Activated CD4-positive, CD25-positive, alpha-beta regulatory T cell treated with anti-CD3 and anti-CD28 coated beads, Interleukin-2, amount 50 U/mL, for 24 hours (primary cell): Measurements from ENCODE around the gene TTC7B.

ENCODE experiments used
- ATAC-seq, 2 donors: fragments of 150-1000 bp; cut with Tn5 transposase; one replicate each; pipeline ENCODE4 v1.10.0; 2021; ENCODE audit warnings: mild to moderate bottlenecking in 1 of 2, moderate library complexity in 1 of 2

TTC7B gene

GRCh38 chr14:90571149-90571947, 244.9 kb downstream of the TTC7B start:
- ATAC-seq, result no peak

GRCh38 chr14:90570461-90570860, 245.8 kb downstream of the TTC7B start:
- ATAC-seq, result no peak

GRCh38 chr14:90569606-90570387, 246.4 kb downstream of the TTC7B start:
- ATAC-seq, result no peak

GRCh38 chr14:90569201-90569600, 247.0 kb downstream of the TTC7B start:
- ATAC-seq, result no peak

- ATAC-seq, result no peak
These were observed 247.8 kb downstream of the TTC7B start for GRCh38 chr14:90568405-90568804.

- no peak for ATAC-seq
These were observed 248.2 kb downstream of the TTC7B start for GRCh38 chr14:90567991-90568390.

- no peak for ATAC-seq
These were observed 249.0 kb downstream of the TTC7B start for GRCh38 chr14:90567191-90567590.

- ATAC-seq, result no peak
These were observed 249.7 kb downstream of the TTC7B start for GRCh38 chr14:90566481-90566880.

GRCh38 chr14:90564496-90564895, 251.7 kb downstream of the TTC7B start:
- ATAC-seq, result no peak

GRCh38 chr14:90562652-90563051, 253.6 kb downstream of the TTC7B start:
- ATAC-seq, result no peak

GRCh38 chr14:90561920-90562319, 254.3 kb downstream of the TTC7B start:
- no peak for ATAC-seq

GRCh38 chr14:90560991-90561390, 255.2 kb downstream of the TTC7B start:
- no peak for ATAC-seq

- ATAC-seq, result no peak
These were observed 255.7 kb downstream of the TTC7B start for GRCh38 chr14:90560558-90560957.

GRCh38 chr14:90559811-90560492, 256.3 kb downstream of the TTC7B start:
- ATAC-seq, result no peak

- ATAC-seq, result no peak
These were observed 257.1 kb downstream of the TTC7B start for GRCh38 chr14:90558983-90559590.

GRCh38 chr14:90558041-90558982, 257.9 kb downstream of the TTC7B start:
- ATAC-seq, result no peak

- no peak for ATAC-seq
These were observed 258.7 kb downstream of the TTC7B start for GRCh38 chr14:90557516-90557915.

- no peak for ATAC-seq
These were observed 259.4 kb downstream of the TTC7B start for GRCh38 chr14:90556666-90557450.

GRCh38 chr14:90556012-90556477, 260.2 kb downstream of the TTC7B start:
- ATAC-seq, result no peak

GRCh38 chr14:90555126-90556011, 260.9 kb downstream of the TTC7B start:
- ATAC-seq, result no peak
